GM23248 (cell line): ENCODE data around the gene ADSS1. TPM values are rescaled to one million over a fixed set of nuclear protein-coding genes. Genes with fewer than 3 reads are reported as not detected.

Experiments used
- DNase-seq: peaks from one replicate; pipeline ENCODE4 v3.0.0-alpha.2; 2015
- H2AFZ ChIP-seq: fragments of 200-600 bp; sonication (generic); 2 replicates; pipeline ENCODE4 v1.6.1; 2016; ENCODE audit warnings: antibody characterized with exemption
- H3F3A ChIP-seq: fragments of 200-600 bp; sonication (generic); 2 replicates; pipeline ENCODE4 v1.6.1; 2016; ENCODE audit warnings: mild to moderate bottlenecking, antibody characterized with exemption, mixed run types; ENCODE audit not compliant: insufficient read depth
- H3K27ac ChIP-seq: fragments of 200-600 bp; sonication (generic); 2 replicates; pipeline ENCODE4 v1.5.1; 2016; ENCODE audit warnings: mild to moderate bottlenecking
- H3K27me3 ChIP-seq: fragments of 200-600 bp; sonication (generic); replicated peaks from 2 replicates; pipeline ENCODE4 v1.6.1; 2016; ENCODE audit warnings: mild to moderate bottlenecking; ENCODE audit not compliant: insufficient read depth
- H3K36me3 ChIP-seq: fragments of 200-600 bp; sonication (generic); 2 replicates; pipeline ENCODE4 v1.6.1; 2016; ENCODE audit warnings: low read depth, mild to moderate bottlenecking
- H3K4me1 ChIP-seq: fragments of 200-600 bp; sonication (generic); 2 replicates; pipeline ENCODE4 v1.6.1; 2016; ENCODE audit warnings: mild to moderate bottlenecking; ENCODE audit not compliant: insufficient read depth
- H3K4me2 ChIP-seq: fragments of 200-600 bp; sonication (generic); one replicate; pipeline ENCODE4 v1.6.1; 2016; ENCODE audit warnings: mild to moderate bottlenecking; ENCODE audit not compliant: unreplicated experiment
- H3K4me3 ChIP-seq: fragments of 200-600 bp; sonication (generic); 2 replicates; pipeline ENCODE4 v1.5.1; 2016; ENCODE audit warnings: mild to moderate bottlenecking
- H3K79me2 ChIP-seq: fragments of 200-600 bp; sonication (generic); 2 replicates; pipeline ENCODE4 v1.6.1; 2016; ENCODE audit warnings: mild to moderate bottlenecking; ENCODE audit not compliant: insufficient read depth
- H3K9ac ChIP-seq: fragments of 200-600 bp; sonication (generic); 2 replicates; pipeline ENCODE4 v1.6.1; 2016; ENCODE audit warnings: mild to moderate bottlenecking
- H3K9me2 ChIP-seq: fragments of 200-600 bp; sonication (generic); 2 replicates; pipeline ENCODE4 v1.6.1; 2016; ENCODE audit warnings: mixed run types, mild to moderate bottlenecking, moderate library complexity; ENCODE audit not compliant: insufficient read depth
- H3K9me3 ChIP-seq: fragments of 200-600 bp; sonication (generic); one replicate; pipeline ENCODE4 v1.6.1; 2017; ENCODE audit warnings: low read depth
- H4K20me1 ChIP-seq: fragments of 200-600 bp; sonication (generic); 2 replicates; pipeline ENCODE4 v1.6.0; 2016; ENCODE audit not compliant: insufficient read depth
- EZH2 ChIP-seq: fragments of 200-600 bp; sonication (generic); IDR thresholded peaks from 2 replicates; pipeline ENCODE4 v1.6.1; 2018; ENCODE audit warnings: antibody characterized with exemption, mild to moderate bottlenecking; ENCODE audit not compliant: insufficient read depth, poor library complexity, severe bottlenecking
- EZH2phosphoT487 ChIP-seq: fragments of 200-600 bp; sonication (generic); IDR thresholded peaks from 2 replicates; pipeline ENCODE4 v1.6.1; 2018; ENCODE audit warnings: antibody characterized with exemption, moderate library complexity, mild to moderate bottlenecking, low read depth; ENCODE audit not compliant: insufficient read depth
- WGBS, 2 experiments: methylation state at CpG; one replicate each; pipeline ENCODE4 v1.1.6; 2015 to 2017; ENCODE audit warnings: low lambda C conversion rate in 2 of 2, low coverage in 1 of 2; ENCODE audit errors: missing lambda C conversion rate in 2 of 2; 5-methylcytosine and 5-hydroxymethylcytosine counted together
- in situ Hi-C: fragments of 300-500 bp; cut with MboI; formaldehyde crosslinking; loops from 2 replicates; pipeline ENCODE4 v1.15.0; 2020
- polyA plus RNA-seq: library from polyadenylated mRNA; unstranded; fragments of >200 nt; fragmentation: Nextera tagmentation; extraction: Ambion mirVana; gene quantifications from 2 replicates; pipeline ENCODE4 v1.2.1, GENCODE V29; 2016
- total RNA-seq: library from RNA; depleted of rRNA; stranded (reverse); fragments of >200 nt; shearing (Covaris generic); gene quantifications from 2 replicates; pipeline ENCODE4 v1.2.3, GENCODE V29; 2014

The ADSS1 gene
- total and polyA plus RNA-seq, 2 experiments from 2014 or later = 3.7 to 7.1 TPM

GRCh38 chr14:104717646-104718045, 6.4 kb upstream of the ADSS1 start:
- Histone ChIP-seq H3K36me3 (no peaks in the 10 kb centered on the region; the same call in 1 of the 2 replicates), H3K79me2 (no peaks in the 10 kb centered on the region), H3K27ac (no peak overlapping the region), H3F3A (no peaks in the 10 kb centered on the region), H3K4me3 (no peak overlapping the region), H3K4me2 (no peak overlapping the region), H3K9me2 (no peaks in the 10 kb centered on the region), H3K9me3 (no peaks in the 10 kb centered on the region), H4K20me1 (no peaks in the 10 kb centered on the region), H2AFZ (no peak overlapping the region), H3K9ac (no peak overlapping the region), H3K4me1 (no peaks in the 10 kb centered on the region), H3K27me3 (no peaks in the 10 kb centered on the region)
- 82 to 89% methylated on average over 9 to 20 of the region's 20 CpGs for WGBS, 2 experiments
- in situ Hi-C loops = no loop called here
- no peak for TF ChIP-seq EZH2phosphoT487
- DNase-seq = no peak

GRCh38 chr14:104718147-104718546, 5.9 kb upstream of the ADSS1 start:
- H3K4me1 ChIP-seq = no peaks in the 10 kb centered on the region
- H4K20me1 ChIP-seq = no peaks in the 10 kb centered on the region
- TF ChIP-seq EZH2 (no peak), EZH2phosphoT487 (no peak)
- no peak overlapping the region for H2AFZ ChIP-seq
- H3K27me3 ChIP-seq = no peaks in the 10 kb centered on the region
- no peak overlapping the region for H3K4me2 ChIP-seq
- 89 to 93% methylated on average over 3 to 10 of the region's 10 CpGs for WGBS, 2 experiments
- no peak overlapping the region for H3K27ac ChIP-seq
- H3K9me3 ChIP-seq = no peaks in the 10 kb centered on the region
- H3K79me2 ChIP-seq = no peaks in the 10 kb centered on the region
- no peak for DNase-seq
- no peaks in the 10 kb centered on the region; the same call in 1 of the 2 replicates for H3K36me3 ChIP-seq
- no peak overlapping the region for H3K4me3 ChIP-seq
- in situ Hi-C loops = no loop called here
- H3K9ac ChIP-seq = no peak overlapping the region
- no peaks in the 10 kb centered on the region for H3K9me2 ChIP-seq
- no peaks in the 10 kb centered on the region for H3F3A ChIP-seq

- no peak overlapping the region for H2AFZ ChIP-seq
- no peak overlapping the region for H3K9ac ChIP-seq
- no peaks in the 10 kb centered on the region for H3K9me3 ChIP-seq
- no peak for DNase-seq
- no peak overlapping the region for H3K27ac ChIP-seq
- no peaks in the 10 kb centered on the region; the same call in 1 of the 2 replicates for H3K36me3 ChIP-seq
- in situ Hi-C loops = no loop called here
- H3K79me2 ChIP-seq = no peaks in the 10 kb centered on the region
- H3F3A ChIP-seq = no peaks in the 10 kb centered on the region
- 95 to 100% methylated on average over 10 to 11 of the region's 11 CpGs for WGBS, 2 experiments
- no peaks in the 10 kb centered on the region for H3K27me3 ChIP-seq
- TF ChIP-seq EZH2 (no peak), EZH2phosphoT487 (no peak)
- H3K9me2 ChIP-seq = no peaks in the 10 kb centered on the region
- H4K20me1 ChIP-seq = no peaks in the 10 kb centered on the region
- H3K4me1 ChIP-seq = no peaks in the 10 kb centered on the region
- H3K4me2 ChIP-seq = no peak overlapping the region
- H3K4me3 ChIP-seq = no peak overlapping the region
Measured at GRCh38 chr14:104718871-104719270, 5.2 kb upstream of the ADSS1 start.

GRCh38 chr14:104719343-104719742, 4.7 kb upstream of the ADSS1 start:
- Histone ChIP-seq H3K79me2 (no peaks in the 10 kb centered on the region), H3K27ac (no peak overlapping the region), H3K9me3 (no peaks in the 10 kb centered on the region), H3F3A (no peaks in the 10 kb centered on the region), H4K20me1 (no peaks in the 10 kb centered on the region), H3K4me2 (no peak overlapping the region), H3K4me3 (no peak overlapping the region), H3K36me3 (no peaks in the 10 kb centered on the region; the same call in 1 of the 2 replicates), H3K4me1 (no peaks in the 10 kb centered on the region), H3K27me3 (no peaks in the 10 kb centered on the region), H3K9ac (no peak overlapping the region), H2AFZ (no peak overlapping the region), H3K9me2 (no peaks in the 10 kb centered on the region)
- DNase-seq = no peak
- TF ChIP-seq EZH2phosphoT487 = no peak
- no peak for TF ChIP-seq EZH2
- in situ Hi-C loops = no loop called here
- WGBS, 2 experiments = 90 to 96% methylated on average over 13 to 15 of the region's 15 CpGs
